ENCODE results near the gene FOXL1.

Gene FOXL1

DNA sequence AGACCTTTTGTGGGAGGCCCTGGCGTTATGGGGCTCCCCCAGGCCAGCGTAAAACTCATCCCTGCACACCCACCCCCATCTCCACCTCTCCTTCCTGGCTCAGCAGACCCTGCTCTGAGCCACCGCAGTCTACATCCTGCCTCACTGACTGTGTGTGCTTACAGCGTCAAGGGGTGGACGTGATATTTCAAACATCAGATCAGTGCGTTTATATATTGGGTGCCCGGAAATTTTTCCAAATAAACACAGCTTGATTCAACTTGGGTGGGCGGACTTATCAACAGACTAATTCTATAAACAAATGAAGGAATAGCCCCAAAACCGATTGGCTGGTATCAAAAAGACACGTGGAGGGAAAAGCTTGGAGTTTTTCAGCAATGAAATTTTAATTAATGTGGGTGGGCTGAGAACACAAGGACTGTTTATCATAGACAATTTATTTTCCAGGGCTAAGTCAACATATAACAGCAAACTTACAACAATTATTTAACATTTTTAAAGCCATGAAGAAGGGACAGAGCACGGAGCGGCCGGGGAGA lies at the start of gene FOXL1:
FOXL1 (plus strand) TSS at position 489 of the 539 bp plus-strand sequence. CDS start 175 bp downstream, outside the sequence.
- Histone ChIP-seq H3K4me3 (peak within 1 kb of the TSS in 4 of 7 experiments; percentile 18 to 30 (median 20)), H3K27ac (peak within 1 kb of the TSS in 7 of 21 experiments; percentile 1 to 69 (median 43))

DNA sequence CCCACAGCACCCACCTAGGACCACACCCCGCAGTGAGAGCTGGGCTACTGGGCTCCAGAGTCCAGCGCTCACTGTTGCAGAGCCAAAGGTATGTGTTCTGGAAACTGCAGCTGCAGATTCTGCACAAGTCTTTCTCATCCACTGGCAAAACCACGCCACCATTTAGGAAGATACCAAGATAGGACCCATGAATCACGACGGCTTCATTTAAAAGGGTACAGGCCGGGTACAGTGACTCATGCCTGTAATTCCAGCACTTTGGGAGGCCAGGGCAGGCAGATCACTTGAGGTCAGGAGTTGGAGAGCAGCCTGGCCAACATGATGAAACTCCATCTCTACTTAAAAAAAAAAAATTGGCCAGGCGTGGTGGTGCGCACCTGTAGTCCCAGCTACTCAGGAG lies 49.2 kb upstream of the FOXL1 start:
- no peak overlapping the region for H3K27ac ChIP-seq
- H3K4me3 ChIP-seq, result no peak overlapping the region

GRCh38 chr16:86530251-86531190 lies 47.8 kb upstream of the FOXL1 start:
- H3K27ac ChIP-seq, result no peak overlapping the region

GRCh38 chr16:86531191-86531545 lies 47.2 kb upstream of the FOXL1 start:
- no peak overlapping the region for H3K4me3 ChIP-seq
- H3K27ac ChIP-seq, result no peak overlapping the region

More at GRCh38 chr16:86530251-86531190, 47.8 kb upstream of the FOXL1 start:
- H3K4me3 ChIP-seq, result no peak overlapping the region

- Histone ChIP-seq H3K4me3 (no peak overlapping the region), H3K27ac (no peak overlapping the region)
Measured at GRCh38 chr16:86531641-86532525, 46.5 kb upstream of the FOXL1 start.

DNA sequence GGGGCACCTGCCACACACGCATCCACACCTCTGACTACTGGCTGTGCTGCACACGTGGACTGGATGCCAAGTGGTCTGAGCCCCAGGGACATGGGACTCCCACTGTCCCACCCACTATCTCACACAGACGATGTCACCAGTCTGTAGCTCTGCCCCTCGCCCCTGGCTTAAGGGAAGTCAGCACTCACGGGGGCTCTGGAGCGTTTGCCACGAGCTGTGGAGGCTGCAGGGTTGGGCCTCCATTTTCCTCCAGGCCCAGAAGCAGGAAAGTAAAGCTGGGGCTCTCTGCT lies 45.9 kb upstream of the FOXL1 start:
- no peak overlapping the region for H3K27ac ChIP-seq

GRCh38 chr16:86533076-86533475 lies 45.3 kb upstream of the FOXL1 start:
- H3K4me3 ChIP-seq, result no peak overlapping the region
- H3K27ac ChIP-seq, result no peak overlapping the region

More for the DNA sequence above, 45.9 kb upstream of the FOXL1 start:
- H3K4me3 ChIP-seq, result no peak overlapping the region

- no peak overlapping the region for H3K4me3 ChIP-seq
- no peak overlapping the region for H3K27ac ChIP-seq
Measured at GRCh38 chr16:86533767-86534351, 44.5 kb upstream of the FOXL1 start.

DNA sequence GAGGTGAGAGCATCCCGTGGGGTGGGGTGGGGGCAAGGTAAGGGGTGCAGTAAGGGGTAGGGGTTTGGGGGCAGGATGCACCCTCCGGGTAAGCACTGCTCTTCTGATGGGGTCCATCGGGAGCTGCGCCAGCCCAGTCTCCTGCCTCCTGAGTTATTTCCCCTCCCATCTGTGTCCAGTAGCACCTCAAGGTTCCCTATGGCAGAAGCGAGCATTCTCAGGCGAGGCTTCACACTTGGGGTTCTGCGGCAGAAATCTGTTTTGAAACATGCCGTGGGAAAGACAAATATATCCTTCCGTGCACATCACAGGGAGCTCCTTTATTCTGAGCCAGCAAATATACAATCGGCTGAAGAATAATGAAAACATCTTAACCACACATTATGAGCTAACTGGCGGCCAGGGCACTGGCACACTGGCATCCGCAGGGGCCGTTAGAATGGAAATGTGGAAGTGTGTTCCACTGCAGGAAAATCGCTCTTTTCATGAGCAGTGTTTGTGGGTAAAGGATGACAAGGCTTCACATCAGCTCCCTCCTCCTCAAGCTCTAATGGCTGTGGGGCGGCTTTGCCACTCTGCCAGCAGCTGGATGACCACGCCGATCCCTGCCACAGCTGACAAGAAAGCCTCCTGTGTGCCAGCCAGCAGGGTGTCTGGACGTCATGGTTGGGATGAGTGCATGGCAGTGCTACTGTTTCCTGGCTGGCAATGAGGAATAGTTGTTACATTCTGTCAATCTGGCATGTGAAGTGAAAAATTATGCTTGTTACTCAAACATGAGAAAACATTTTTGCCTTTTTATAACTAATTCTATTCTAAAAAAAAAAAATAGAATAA lies 43.4 kb upstream of the FOXL1 start:
- Histone ChIP-seq H3K27ac (no peak overlapping the region), H3K4me3 (no peak overlapping the region)

DNA sequence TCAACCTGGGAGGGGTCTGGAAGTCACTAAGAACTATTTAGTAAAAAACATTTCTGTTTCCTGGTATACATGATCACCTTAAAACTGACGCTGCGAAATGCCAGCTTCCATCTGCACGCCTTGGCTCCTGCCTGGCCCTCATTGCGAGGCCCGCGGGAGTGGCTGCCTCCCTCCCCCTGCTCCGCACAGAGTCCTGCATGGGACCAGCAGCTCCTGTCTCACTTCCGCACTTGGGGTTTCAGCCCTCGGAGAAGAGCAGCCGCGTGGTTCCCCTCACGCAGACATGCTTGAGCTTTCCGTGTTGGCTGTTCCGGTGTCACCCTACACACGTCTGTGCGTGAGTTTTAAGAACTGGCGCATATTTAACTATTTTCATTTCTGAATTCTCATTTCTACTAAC lies 41.7 kb upstream of the FOXL1 start:
- H3K4me3 ChIP-seq, result no peak overlapping the region
- H3K27ac ChIP-seq, result no peak overlapping the region

DNA sequence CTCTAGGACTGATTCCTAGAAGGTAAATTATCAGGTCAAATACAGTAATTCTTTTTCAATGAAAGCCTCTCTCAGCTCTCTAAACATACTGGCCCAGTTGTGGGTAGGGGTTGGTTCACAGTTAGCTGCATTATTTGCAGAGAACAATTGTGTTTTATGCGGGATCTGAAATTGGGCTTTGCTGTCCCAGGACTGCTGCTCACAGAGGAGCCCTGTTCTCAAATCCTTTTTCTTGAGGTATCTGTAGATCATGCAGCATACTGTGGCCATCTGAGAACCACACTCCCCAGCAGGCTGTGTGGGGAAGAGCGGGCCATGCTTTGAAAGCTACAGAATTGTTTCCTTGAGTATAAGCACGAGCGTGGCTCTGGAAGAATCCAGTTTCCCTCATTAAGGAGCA lies 40.9 kb upstream of the FOXL1 start:
- Histone ChIP-seq H3K4me3 (no peak overlapping the region), H3K27ac (no peak overlapping the region)

- Histone ChIP-seq H3K27ac (no peak overlapping the region), H3K4me3 (no peak overlapping the region)
Measured at GRCh38 chr16:86538196-86538780, 40.1 kb upstream of the FOXL1 start.

DNA sequence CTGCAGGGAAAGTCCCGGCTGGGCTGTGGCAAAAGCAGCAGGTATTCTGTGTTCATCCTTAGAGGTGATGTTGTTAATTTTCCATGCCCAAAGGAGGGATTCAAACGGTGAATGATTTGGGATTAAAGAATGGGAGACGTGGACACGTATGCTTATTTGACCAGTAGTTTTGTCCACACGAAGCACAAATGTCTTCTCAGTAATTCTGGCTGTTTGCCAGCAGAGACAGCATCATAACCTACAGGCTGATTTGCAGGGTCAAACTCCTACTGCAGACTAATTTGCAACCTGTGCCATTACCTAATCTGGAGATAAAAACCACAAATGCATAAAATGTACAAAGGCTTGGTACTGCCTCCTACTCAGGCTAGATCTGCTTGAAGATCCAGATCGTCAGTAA lies 37.5 kb upstream of the FOXL1 start:
- no peak overlapping the region for H3K27ac ChIP-seq

GRCh38 chr16:86541560-86541959 lies 36.8 kb upstream of the FOXL1 start:
- H3K4me3 ChIP-seq, result no peak overlapping the region
- no peak overlapping the region for H3K27ac ChIP-seq

More for the DNA sequence above, 37.5 kb upstream of the FOXL1 start:
- no peak overlapping the region for H3K4me3 ChIP-seq

DNA sequence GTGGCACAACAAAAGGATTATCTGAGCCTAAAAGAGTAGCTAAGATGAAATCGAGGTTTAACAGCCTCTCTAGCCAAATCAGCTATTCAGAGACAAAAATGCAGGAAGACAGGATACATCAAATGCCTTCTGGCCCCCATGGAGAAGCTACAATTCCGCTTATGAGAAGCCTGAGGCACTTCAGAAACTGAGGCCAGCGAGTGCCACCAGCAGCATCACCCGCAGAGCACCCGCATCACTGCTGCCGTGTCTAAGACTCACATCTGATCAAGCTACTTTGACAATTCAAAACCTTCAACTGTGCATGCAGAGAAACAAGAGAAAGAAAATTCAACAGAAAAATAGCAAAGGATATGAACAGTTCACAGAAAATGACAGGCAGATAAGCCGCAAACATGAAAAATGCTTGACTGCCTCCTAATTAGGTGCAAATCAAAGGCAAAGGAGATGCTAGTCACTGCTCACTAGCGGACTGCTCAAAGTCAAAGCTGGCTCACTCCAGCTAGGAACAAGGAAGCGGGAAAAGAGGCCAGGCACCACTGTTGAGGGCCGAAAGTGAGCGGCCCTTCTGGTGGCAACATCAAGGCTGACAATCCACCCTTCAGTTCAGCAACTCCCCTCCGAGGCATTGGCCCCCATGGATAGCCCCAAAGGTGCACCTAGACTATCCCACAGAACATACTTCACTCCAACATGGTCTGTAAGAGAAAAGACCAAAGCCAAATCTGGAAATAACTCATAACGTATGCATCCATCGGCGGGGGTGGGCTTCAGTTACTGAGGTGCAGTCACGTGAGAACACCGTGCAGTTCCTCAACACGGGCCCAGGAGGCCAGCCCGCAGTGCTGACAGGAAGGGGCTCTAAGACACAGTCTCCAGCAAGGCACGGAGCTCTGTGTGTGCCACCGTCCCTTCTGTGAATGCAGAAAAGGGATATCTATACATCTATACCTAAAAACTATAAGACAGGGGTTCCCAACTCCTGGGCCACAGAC lies 35.3 kb upstream of the FOXL1 start:
- Histone ChIP-seq H3K4me3 (no peak overlapping the region), H3K27ac (no peak overlapping the region)

DNA sequence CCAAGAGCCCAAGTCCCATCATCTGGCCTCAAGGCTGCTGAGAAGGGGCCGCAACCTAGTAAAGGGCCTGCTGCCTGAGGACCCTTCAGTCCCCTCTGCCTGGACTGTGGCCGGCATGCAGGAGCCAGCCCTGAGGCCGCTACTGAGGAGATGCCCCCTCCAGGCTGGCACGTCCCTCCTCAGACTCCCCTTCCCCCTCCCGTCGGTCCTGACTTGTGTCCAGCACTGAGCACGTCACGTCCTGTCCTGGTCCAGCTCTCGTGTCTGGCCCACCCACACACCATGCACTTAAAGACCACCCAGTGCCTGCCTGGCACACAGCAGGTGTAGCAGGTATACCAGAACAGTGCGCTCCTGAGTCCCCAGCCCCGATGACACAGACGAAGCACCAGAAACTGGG lies 32.9 kb upstream of the FOXL1 start:
- H3K4me3 ChIP-seq, result no peak overlapping the region
- H3K27ac ChIP-seq, result no peak overlapping the region

GRCh38 chr16:86545954-86546637 lies 32.3 kb upstream of the FOXL1 start:
- H3K4me3 ChIP-seq, result no peak overlapping the region
- H3K27ac ChIP-seq, result no peak overlapping the region

Measured in skin epidermis (tissue), 12 donors.